NCI-H2081 treated with DMSO at 0.1 percent for 48 hours (cell line): Measurements from ENCODE around the gene ANKRD42.
"Not testable (repeated sequence)": the region's sequence is repeated elsewhere in the genome, so short reads cannot be mapped to it uniquely, and the experiment has no call there.

Source experiments
- DNase-seq: peaks from one replicate; lab custom pipeline; 2025; lab: John Stamatoyannopoulos, UW

ANKRD42 gene

DNA sequence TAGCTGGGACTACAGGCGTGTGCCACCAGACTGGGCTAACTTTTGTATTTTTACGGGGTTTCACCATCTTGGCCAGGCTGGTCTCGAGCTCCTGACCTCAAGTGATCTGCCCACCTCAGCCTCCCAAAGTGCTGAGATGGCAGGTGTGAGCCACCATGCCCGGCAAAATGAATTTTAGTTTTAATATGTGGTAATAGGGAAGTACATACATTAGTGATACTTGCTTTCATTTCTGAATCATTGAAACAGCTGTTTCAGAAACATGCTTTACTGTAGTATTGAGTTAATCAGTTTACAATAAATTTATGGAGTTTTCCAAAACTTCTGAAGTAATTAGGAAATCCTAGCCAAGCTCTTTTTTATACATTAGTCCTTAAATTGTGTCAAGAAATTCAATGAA is 21.0 kb upstream of the ANKRD42 start:
- no peak for DNase-seq

DNA sequence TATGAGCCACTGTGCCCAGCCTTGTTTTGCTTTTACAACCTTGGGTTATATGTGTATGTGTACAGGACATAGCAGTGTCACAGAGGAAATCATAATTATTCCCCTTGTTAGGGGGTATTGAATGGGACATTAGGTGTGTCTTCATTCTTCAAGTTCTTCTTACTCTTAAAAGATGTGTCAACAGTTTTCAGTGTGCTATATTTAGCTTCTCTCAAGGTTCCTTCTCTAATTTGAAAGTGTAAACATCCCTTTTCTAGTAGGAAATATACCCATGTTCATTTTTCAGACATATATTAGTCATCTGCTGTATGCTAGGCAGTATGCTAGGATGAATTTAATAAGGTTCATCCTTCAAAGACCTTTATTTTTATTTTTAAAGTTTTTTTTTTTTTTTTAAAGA is 19.5 kb upstream of the ANKRD42 start:
- no peak for DNase-seq

DNA sequence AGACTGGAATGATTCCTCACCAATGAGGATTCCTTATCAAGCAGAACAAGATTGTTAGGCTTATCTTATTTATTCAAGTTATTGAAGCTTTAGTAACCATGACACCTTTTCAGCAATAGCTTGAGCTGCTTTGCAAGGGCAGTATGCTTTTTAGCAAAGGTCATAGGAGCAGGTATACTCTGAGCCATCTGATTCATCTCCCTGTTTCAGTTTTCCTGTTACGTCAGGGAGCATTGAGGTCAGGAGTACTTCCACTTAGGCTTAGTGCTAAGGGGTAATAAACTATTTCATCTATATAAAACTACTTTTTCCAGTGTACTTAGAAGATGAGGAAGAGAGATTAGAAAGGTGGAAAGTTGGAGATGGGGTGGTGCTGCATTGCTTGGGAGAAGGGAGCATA is 17.7 kb upstream of the ANKRD42 start:
- DNase-seq: no peak

DNA sequence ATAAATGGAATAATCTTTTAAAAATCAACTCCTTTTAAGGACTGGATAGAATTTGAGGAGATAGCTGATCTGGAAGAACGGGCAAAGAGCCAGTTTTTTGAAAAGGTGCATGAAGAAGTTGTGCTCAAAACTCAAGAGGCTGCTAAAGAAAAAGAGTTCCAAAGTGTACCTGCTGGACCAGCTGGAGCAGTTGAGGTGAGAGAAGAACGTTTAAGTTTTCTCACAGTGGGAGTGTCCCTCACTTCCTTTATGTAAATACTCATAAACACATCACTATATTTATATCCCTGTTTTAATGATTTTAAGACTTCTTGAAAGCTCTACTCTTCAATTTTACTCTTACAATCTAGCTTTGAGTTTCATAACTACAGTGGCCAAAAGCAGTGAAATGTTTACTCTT is 11.7 kb upstream of the ANKRD42 start:
- no peak for DNase-seq

DNA sequence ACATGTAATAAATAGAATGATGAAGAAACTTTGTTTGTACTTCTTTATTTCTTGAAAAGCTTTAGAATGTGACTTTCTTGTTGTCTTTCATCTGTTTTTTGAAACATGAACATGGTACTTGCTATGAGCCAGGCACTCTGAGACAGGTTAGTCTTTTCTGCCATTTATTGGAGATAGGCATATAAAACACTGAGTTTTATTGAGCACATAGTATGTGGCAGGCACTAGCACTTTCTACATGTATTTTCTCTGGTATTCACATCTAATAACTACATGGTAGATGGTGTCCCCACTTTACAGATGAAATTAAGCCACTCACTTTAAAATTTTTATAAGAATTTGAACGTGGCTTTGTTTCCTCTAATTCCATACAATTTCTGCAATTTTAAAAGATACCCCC is 7.7 kb upstream of the ANKRD42 start:
- DNase-seq: no peak

DNA sequence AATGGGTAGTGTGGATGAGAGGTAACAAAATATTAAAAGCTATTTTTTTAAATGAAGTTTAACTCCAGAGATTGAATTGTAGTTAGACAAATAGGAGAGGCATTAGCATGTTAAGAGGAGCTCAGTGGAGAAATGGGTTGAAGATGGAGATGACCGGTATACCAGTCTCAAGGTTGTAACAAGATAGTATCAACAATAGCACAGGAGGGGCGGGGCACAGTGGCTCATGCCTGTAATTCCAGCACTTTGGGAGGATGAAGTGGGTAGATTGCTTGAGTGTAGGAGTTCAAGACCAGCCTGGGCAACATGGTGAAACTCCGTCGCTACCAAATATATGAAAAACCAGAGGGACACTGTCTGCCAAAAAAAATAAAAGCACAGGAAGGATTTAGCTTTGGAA is 6.0 kb upstream of the ANKRD42 start:
- DNase-seq: no peak

DNA sequence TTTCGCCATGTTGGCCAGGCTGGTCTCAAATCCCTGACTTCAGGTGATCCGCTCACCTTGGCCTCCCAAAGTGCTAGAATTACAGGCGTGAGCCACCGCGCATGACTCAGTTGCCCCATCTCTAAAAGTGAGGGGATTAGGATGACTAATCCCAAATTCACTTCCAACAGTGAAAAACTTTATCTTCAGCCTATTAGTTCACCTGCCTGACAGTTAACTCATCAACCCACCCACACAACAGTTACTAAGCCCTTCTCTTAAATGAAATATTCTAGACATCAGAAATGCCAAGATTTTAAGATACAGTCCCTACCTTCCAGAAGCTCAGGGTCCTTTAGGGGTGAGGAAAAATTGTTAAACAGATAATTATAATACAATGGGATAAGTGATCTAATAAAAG is 2.0 kb upstream of the ANKRD42 start:
- DNase-seq: no peak

DNA sequence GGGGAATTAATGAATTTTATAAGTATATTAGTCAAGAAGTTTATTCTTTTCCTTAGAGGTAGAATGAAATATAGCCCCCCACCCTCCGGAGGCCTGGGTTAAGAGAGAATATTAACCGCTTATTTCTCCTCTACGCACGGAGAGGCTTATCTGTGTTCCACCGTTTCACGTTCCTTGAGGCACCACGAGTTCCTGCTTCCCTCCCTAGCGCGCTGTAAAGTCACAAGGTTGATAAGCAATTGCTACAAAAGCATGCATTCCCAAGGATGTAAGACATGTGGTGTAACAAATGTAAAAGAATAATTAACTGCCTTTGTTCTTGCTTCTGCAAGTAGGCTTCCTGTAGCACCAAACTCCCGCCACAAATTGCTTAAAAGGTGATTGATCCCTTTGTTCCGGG is 1.5 kb upstream of the ANKRD42 start:
- no peak for DNase-seq

DNA sequence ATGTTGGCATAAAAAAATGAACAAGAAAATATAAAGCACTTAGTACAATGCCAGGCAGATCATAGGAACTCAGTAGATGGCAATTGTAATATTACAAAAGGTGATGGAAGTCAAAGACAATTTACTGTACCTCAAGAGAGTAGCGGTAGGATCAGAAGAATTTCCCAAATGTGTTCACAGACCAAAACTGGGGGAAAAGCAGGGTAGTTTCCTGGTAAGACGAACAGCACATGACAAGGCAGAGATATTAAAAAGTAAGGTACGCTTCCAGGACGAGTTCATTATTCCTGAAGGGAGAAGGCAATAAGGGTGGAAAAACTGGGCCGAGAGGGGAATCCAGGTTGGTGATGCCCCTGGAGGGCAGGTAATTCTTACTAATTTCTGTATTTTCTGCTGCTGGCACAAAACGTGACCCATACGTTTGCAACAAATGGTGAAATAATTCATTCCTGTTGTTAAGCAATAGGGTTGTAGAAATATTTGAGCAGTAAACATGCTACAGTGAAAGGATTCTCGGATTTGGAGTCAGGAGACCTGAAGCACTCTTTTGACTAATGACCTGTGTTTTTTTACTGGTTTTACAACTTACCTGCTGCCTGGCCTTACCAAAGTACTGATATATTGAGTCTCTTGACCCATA is 786 bp upstream of the ANKRD42 start:
- DNase-seq: no peak

DNA sequence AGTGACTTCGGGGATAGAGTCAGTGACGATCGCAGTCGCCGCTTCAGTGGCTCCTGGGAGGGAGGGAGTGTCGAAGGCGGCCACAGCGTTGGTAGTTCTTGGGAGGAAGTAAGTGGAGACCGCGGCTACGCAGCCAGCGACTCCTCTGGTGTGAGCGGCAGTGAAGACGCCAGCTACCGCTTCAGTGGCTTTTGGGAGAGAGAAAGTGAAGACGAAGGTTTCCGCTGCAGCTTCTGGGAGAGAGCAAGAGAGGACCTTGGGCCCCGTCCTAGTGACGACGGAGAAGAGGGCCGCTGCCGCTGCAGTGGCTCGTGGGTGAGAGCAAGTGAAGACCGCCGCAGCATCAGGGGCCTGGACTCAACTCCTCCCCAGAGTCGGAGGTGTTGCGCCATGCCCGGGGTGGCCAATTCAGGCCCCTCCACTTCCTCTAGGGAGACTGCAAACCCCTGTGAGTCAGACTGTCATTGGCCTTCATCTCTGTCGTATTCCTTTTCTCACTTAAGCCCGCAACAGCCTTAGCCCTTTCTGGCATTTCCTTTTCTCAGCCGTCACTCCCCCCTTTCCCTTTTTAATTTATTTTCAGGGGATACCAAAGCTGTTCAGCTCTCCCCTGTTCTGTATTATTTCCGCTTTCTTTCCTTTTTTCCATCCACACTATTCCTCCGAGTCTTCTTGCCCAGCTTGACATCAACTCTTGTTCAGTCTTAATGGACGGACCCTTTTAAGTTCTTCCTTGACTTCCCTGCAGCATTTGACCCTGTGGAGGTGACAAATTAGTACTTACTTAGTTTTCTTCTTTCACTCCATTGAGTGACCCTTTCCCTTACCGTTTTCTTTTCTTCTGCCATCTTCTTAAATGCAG is 1.0 kb downstream of the ANKRD42 start:
- no peak for DNase-seq

DNA sequence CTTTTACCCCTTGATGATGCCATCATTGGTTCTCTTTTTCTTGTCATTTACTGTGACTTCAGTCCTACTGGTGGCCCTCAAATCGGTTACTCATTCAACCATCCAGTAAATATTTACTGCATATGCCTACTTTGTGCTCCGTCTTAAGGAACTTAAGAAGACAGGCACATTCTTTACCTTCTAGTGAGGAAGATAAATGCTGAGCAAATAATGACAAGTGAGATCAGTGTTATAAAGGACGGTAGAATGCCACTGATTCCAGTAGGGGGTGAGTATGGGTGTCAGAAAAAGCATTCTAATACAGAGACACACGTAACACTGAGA is 1.6 kb downstream of the ANKRD42 start:
- DNase-seq: no peak

DNA sequence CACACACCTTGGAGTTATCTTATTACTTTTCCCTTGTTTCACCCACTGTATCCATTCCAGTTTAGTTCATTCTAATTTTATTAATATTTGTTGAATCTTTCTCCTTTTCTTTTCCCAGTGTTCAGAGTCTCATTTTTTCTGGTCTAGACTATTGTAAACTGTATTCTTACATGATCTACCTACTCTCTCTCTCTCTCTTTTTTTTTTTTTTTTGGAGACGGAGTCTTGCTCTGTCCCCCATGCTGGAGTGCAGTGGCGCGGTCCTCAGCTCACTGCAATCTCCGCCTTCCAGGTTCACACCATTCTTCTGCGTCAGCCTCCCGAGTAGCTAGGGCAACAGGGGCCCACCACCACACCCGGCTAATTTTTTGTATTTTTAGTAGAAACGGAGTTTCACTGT is 2.1 kb downstream of the ANKRD42 start:
- DNase-seq: no peak

DNA sequence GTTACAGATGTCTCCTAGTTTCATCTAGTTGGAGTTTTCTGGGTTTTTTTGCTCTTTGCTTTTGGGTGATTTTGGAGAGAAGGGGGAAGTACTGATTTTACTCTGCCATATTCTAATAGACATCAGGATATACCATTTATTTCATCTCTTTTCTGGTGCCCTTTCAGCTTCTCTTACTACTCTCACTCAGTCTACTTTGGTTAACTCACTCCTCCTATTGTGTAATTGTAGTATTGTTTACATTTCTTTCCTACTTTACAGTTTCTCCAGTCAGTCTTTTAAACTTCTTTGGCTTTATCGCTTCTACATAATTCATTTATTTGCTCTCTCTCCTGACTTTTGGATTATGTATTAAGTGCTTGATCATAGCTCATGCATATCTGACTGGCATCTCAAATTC is 6.5 kb downstream of the ANKRD42 start:
- no peak for DNase-seq

DNA sequence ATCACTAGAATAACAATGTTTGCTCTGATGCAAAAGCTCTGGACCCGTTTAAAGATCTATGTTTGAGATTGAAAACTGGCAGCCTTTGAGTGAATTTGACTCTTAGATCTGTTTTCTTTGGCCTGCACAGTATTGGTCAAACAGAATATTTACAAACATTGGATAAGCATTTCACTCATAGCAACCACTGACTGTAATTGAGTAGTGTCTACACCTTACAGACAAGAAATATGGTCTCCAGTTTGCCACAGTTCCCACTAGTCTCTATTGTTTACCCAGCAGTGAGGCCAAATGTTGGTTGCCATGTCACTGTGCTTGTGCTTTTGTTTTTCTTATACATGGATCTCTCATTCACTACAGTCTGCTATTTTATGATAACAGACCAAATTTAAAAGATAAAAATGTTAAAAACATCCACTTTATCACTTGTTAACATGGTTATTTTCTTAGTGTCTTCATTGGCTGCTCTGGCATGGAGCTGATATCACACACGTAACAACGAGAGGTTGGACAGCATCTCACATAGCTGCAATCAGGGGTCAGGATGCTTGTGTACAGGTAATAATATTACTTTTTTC is 12.2 kb downstream of the ANKRD42 start:
- no peak for DNase-seq

DNA sequence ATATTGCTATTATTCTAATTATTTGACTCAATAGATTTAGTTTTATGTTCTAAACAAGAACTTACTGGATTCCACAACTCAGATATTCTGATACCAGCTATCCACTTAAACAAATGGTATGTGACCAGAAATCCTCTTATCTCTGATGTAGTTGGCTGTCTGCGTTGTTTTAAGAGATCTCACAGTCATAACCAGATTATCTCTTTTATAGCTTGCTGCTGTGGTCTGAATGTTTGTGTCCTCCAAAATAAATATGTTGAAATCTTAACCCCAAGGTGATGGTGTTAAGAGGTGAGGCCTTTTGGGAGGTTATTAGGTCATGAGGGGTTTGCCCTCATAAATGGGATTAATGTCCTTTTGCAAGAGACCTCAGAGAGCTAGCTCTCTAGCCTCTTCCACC is 12.7 kb downstream of the ANKRD42 start:
- no peak for DNase-seq

DNA sequence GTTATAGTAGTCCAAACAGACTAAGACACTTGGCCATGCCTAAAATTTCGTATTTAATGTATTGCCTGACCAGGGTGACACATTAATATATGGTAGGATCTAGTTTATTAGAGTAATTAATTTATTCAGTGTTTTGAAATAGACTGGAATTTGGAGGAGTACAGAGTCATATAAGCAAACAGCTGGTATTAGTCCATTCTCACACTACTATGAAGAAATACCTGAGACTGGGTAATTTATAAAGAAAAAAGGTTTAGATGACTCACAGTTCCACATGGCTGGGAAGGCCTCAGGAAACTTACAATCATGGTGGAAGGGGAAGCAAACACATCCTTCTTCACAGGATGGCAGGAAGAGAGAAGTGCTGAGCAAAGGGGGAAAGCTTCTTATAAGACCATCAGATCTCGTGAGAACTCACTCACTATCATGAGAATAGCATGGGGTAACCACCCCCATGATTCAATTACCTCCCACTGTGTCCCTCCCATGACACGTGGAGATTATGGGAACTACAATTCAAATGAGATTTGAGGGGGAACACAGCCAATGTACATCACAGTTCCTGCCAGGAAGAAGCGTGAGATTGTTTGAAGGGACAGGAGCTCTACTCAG is 13.4 kb downstream of the ANKRD42 start:
- not testable (repeated sequence) for DNase-seq

DNA sequence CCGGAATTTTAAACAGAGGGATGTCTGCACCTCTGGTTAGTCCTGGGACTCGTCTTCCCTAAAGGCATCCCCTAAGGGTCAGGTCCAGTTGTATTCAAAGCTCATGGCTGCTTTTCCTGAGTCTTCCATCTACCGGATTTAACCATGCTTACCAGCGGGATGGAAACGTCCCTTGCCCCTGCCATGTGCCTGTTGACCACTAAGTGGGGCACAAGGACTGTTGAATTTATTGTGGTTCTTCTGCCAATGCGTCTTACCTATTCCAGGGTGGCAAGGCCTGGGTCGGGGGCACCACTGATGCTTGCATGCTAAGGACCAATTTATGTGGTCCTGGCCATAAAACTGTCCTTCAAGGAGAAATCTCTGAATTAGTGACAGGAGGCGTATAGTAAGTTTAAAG is 25.6 kb downstream of the ANKRD42 start:
- no peak for DNase-seq

DNA sequence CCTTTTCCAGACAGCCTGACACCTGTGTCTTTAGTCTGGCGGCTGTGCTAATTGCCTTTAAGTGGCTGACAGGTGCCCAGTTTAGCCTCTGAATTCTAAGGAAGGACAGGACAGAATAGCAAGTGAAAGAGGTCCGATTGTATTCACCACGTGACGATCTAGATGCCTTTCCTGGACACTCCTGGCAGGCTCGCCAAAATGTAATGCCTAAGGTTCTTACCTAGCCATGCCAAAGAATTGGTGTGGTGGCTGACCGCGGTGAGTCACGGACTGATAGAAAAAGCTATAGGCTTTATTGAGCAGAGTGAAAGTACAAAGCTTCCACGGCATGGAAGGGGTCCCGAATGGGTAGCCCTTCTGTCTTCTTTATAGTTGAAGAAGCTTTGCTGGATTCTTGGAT is 26.7 kb downstream of the ANKRD42 start:
- DNase-seq: no peak

DNA sequence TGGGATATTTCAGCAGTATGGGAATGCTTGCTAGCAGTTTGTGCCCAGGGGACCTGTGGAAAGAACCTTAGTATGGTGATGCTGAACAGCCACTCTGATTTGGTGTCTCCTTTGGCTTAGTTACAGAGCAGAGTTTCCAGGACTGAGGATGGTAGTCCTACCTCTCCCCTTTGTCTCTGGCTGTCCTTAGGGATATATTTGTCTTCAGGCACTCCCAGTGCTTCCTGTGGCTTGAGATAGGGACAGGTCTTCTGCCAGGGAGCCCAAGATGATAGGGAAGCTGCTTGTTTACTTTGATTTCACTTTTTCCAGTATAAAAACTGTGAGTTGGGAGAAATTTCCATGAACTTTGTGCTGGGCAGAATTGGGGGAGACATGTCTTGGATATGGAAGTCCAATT is 28.2 kb downstream of the ANKRD42 start:
- no peak for DNase-seq

DNA sequence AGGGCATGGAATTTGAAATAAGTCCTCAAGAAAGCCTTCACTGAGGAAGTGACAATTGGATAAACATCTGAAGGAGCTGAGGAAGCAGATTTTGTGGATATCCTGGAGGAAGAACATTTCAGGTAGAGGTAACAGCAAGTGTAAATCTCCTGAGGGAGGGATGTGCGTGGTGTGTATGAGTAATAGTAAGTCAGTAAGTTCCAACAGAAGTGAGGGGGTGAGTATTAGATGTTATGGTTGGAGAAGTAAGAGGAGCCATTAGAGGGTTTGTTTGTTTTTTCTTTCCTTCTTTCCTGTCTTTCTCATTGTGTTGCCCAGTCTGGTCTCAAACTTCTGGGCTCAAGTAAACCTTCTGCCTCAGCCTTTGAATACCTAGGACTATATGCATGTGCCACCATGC is 29.0 kb downstream of the ANKRD42 start:
- no peak for DNase-seq

DNA sequence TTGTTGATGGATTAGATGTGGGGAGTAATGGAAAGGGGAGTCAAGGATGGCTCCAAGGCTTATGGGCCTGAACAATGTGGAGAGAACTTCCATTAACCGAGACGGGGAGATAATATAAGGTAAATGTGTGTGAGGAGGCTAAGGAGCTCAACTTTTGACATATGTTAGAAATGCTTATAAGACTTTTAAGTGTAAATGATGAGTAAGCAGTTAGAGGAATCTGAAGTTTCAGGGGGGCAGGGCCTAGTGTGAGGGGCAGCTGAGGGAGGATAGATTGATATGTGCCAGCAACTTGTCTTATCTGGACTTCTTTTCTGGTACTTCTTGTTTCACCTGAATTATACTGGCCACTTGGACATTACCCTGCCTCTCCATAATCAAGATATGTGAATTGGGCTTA is 29.9 kb downstream of the ANKRD42 start:
- DNase-seq: no peak

DNA sequence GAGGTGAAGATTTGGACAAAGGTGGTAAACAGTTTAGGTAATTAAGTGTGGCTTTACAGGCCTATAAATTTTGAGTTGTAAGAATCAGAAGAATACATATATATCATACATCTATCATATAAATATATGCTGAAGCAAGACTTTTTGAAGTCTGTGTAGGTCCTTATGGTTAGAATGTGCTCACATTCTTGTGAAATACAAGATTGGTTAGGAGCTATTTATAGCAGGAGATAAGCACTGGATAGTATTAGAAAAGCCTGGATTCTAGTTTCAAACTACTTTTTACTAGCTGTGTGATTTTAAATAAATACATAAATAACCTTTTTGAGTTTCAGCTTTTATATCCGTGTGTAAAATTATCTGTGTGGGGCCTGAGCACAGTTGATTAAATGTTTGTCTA is 42.3 kb downstream of the ANKRD42 start:
- DNase-seq: no peak

DNA sequence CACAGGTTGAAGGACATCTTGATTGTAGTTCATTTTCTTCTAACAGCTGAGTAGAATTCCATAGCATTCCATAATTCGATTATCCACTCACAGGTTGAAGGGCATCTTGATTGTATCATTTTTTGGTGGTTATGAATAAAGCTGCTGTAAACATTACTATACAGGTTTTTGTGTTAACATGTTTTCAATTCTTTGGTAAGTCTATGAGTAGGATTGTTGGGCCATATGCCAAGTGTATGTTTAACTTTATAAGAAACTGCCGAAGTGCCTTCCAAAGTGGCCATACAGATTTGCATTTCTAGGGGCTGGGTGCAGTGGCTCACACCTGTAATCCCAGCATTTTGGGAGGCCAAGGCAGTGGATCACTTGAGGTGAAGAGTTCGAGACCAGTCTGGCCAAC is 44.6 kb downstream of the ANKRD42 start:
- DNase-seq: no peak
